Heart left ventricle (tissue), 13 donors: ENCODE data around the gene PRDX6.

Experiments
- POLR2A ChIP-seq, 2 donors: fragments of 450-650 bp; IDR thresholded peaks; one replicate each; pipeline ENCODE4 v1.6.1; 2017; ENCODE audit warnings: antibody characterized with exemption in 2 of 2, mild to moderate bottlenecking in 2 of 2, moderate library complexity in 2 of 2
- TF ChIP-seq, protein P1 (sequence below), 12 donors: fragments of 200-600 bp; sonication (generic) in 4 of 12; IDR thresholded peaks; one replicate each; pipeline versions ENCODE4 v1.5.0 to v1.8.0; 2018 to 2022; ENCODE audit warnings: antibody characterized with exemption in 12 of 12, mild to moderate bottlenecking in 5 of 12
- donor health status: ischemic (EF 13 %, LVEDD 7.1; RV severe dilation, severe dysfunction).
- donor health status: DM: no; HTN: yes; CAD: no.
- donor health status: DM: no; HTN: no; CAD: no.
- donor health status: ischemic (EF 25% LVEDD 6.9; RV normal size, moderate dysfunction).
- donor health status: ischemic (EF 25% LVEDD 5.7; RV mildly dilated, moderate dysfunction).
- donor health status: ischemic (EF 35%, LVEDD 5.7; RV mildly dilated, moderate dysfunction).
- donor health status: nonischemic (EF 11% LVEDD 7.7; RV severe dilation, severe dysfunction).
- donor health status: DM: yes; HTN: yes; CAD: no.
- donor health status: PGD.
- donor health status: ischemic (EF 29% LVEDD 5.4; RV normal size, mild dysfunction).
- donor health status: nonischemic (EF 23%, LVEDD 6.1; RV moderate dilation, normal function).

DNA sequence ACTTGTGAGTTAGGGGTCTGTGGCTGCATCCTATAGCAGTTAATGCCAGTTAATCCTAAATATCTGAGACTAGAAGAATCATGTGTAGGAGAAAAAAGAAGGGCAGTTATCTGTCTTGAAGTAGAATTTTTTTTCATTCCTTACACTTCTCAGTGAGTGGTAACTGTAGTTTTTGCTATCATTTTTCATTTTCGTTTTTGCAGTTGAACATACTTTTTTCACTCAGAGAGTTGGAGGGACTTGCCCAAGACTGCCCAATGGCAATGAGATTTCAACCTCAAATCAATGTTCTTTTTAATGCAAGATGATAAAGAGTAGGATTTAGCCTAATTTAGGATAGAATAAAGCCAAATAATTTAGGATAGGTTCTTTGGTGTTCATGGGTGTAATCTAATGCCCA is 5.5 kb downstream of the PRDX6 start:
- TF ChIP-seq POLR2A (IDR thresholded peaks at IDR 0.05), result no peak
- TF ChIP-seq, protein P1, sequence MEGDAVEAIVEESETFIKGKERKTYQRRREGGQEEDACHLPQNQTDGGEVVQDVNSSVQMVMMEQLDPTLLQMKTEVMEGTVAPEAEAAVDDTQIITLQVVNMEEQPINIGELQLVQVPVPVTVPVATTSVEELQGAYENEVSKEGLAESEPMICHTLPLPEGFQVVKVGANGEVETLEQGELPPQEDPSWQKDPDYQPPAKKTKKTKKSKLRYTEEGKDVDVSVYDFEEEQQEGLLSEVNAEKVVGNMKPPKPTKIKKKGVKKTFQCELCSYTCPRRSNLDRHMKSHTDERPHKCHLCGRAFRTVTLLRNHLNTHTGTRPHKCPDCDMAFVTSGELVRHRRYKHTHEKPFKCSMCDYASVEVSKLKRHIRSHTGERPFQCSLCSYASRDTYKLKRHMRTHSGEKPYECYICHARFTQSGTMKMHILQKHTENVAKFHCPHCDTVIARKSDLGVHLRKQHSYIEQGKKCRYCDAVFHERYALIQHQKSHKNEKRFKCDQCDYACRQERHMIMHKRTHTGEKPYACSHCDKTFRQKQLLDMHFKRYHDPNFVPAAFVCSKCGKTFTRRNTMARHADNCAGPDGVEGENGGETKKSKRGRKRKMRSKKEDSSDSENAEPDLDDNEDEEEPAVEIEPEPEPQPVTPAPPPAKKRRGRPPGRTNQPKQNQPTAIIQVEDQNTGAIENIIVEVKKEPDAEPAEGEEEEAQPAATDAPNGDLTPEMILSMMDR (IDR thresholded peaks at IDR 0.05), result no peak
